HG02943 (cell line): Measurements from ENCODE around the gene EXOC3L2.
"Not testable (repeated sequence)": the region's sequence is repeated elsewhere in the genome, so short reads cannot be mapped to it uniquely, and the experiment has no call there.

Source experiments
- ATAC-seq: cut with Tn5 transposase; IDR thresholded peaks from one replicate; pipeline ENCODE4 v1.9.1; 2021; ENCODE audit warnings: mild to moderate bottlenecking, low read depth, moderate library complexity; ENCODE audit not compliant: unreplicated experiment

Gene EXOC3L2

DNA sequence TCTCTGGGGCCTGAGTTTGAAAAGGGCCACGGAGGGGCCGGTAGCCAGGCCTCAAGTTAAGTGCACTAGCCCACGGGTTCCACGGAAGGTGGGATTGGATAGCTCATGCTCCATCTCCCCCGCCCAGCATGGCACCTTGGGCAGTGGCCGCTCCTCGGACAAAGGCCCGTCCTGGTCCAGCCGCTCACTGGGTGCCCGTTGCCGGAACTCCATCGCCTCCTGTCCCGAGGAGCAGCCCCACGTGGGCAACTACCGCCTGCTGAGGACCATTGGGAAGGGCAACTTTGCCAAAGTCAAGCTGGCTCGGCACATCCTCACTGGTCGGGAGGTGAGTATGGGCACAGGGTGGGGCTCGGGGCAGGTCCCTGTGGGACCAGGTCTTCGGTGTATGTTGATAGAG lies 13.7 kb upstream of the EXOC3L2 start:
- no peak for ATAC-seq

GRCh38 chr19:45256836-45257235 lies 11.6 kb upstream of the EXOC3L2 start:
- ATAC-seq: no peak

GRCh38 chr19:45255611-45256157 lies 10.5 kb upstream of the EXOC3L2 start:
- ATAC-seq: no peak

DNA sequence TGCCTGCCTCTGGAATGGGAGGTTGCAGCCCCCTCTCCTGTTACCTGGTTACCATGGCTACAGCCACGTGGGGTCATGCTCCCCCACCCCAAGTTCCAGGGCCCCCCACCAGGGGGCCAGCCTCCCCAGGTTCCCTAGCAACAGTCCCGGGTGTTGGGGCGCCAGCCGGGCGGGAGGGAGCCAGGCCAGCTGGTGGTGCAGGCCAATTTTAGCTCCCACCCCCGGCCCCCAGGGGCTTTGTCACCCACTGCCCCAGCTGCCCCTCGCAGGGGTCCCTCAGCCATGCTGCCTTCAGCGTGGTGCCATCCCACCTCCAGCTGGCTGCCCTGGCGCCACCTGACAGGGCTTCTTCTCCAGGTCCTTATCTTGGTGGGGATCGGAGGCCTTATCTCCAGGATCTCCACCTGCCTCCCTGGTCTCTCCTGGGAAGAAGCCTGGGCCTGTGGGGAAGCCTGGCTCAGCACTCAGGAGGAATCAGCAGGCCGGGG lies 8.9 kb upstream of the EXOC3L2 start:
- ATAC-seq: no peak

GRCh38 chr19:45253396-45254027 lies 8.3 kb upstream of the EXOC3L2 start:
- no peak for ATAC-seq

- no peak for ATAC-seq
These were observed 6.5 kb upstream of the EXOC3L2 start for GRCh38 chr19:45251452-45252354.

- no peak for ATAC-seq
These were observed 5.7 kb upstream of the EXOC3L2 start, which contains the start of gene MARK4 for GRCh38 chr19:45250832-45251451. MARK4 (plus strand) TSS chr19:45251271; CDS start chr19:45251589, 318 bp downstream.

GRCh38 chr19:45250216-45250831 lies 5.1 kb upstream of the EXOC3L2 start:
- ATAC-seq: no peak

GRCh38 chr19:45249261-45250033 lies 4.2 kb upstream of the EXOC3L2 start:
- no peak for ATAC-seq

DNA sequence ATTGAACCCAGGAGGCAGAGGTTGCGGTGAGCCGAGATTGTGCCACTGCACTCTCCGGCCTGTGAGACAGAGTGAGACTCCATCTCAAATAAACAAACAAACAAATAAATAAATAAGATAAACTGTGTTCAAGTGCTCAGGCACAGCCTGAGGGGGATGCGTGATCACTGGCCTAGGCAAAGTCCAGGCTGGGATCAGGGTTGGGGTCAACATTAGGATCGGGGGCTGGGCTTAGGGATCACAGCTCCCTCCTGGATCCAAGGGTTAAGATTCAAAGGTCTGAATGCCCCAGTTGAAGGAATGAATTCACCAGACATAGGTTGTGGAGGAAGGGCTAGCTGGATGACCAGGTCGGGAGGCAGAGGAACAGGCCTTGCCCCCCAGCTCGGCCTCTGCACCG lies 1.9 kb upstream of the EXOC3L2 start:
- no peak for ATAC-seq

- ATAC-seq: no peak
These were observed 619 bp upstream of the EXOC3L2 start for GRCh38 chr19:45245826-45246225.

DNA sequence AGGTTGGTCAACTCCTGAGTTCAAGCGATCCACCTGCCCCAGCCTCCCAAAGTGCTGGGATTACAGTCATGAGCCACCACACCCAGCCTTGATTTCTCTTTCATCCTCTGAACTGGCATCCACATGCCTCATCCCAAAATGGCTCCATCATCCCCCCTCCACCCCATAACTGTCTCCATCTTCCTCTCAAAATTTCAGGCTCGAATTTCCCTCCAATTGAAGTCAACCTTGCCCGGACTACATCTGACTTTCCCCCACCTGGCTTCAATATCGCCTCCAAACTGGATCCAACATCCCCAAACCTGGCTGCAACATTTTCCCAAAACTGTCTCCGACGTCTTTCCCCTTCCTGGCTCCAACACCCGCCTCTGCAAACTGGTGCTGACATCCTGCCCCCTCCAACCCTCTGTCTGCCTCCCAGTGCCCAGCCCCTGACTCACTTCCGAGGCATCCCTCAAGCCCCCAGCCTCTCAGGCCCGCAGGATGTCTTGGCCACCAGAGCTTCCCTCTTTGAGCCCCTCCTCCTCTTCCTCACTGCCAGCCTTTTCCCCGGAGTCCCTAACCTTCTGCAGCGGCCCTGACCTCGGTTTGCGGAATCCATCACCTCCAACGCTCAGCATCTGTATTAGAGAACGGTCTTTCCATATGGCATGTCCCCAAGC lies 943 bp downstream of the EXOC3L2 start:
- ATAC-seq: no peak

DNA sequence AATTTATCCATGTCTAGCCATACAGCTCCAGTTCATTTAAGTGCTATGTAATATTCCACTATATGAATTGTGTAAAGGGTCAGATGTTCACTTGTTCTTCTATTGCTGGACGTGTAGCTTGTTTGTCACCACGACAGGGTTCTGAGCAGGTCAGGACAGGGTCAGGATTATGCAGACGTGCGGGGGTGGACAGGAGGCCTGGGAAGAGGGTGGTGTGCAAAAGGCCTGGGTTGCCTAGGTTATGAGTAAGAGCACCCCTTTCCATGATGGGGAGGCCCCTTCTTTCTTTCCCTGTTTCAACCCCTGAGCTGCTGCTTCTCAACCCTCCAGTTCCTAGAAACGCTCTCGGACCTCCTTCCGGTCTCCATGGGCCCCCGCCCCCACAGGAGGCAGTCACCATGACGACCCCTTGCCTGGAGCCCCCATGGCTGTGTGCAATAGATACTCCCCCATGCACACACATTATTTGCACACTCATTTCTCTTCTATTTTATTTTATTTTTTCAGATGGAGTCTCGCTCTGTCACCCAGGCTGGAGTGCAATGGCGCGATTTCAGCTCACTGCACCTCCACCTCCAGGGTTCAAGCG lies 2.0 kb downstream of the EXOC3L2 start:
- no peak for ATAC-seq

DNA sequence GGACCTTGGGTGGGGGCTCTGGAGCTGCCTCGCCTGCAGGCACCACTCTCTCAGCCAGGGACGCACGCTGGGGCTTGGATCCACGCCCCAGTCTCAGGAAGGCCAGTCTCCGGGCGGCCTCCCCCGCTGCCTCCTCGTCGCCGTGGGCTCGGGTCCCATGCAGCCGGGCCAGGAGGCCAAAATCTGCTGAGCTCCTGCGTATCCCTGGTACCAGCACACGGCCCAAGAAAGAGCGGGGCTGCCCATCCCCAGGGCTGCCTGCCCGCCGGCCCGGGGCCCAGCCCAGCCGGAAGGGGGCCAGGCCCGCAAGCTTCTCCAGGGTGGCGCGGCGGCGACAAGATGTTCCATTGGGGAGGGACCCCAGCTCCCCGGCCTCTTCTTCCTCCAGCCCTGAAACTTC lies 6.7 kb downstream of the EXOC3L2 start:
- no peak for ATAC-seq

DNA sequence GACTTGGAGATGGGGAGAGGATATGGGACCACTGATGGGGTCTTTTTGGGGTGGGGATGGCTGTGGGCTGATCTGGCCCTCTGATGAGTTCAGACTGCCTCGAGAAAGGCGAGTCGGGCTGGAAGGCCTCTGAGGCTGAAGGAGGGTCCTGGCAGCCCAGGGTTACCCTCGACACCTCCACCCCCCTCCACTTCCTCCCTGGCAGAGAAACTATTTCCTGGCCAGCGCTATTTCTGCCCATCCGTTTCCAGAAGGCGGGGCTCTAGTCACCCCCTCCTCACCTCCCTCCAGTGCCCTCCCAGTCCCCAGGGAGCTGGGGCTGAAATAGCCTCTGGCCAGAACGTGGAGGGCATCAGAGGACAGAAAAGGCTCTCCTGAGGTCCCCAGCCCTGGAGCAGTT lies 9.7 kb downstream of the EXOC3L2 start:
- no peak for ATAC-seq

GRCh38 chr19:45234089-45234869 lies 10.9 kb downstream of the EXOC3L2 start:
- ATAC-seq: no peak

DNA sequence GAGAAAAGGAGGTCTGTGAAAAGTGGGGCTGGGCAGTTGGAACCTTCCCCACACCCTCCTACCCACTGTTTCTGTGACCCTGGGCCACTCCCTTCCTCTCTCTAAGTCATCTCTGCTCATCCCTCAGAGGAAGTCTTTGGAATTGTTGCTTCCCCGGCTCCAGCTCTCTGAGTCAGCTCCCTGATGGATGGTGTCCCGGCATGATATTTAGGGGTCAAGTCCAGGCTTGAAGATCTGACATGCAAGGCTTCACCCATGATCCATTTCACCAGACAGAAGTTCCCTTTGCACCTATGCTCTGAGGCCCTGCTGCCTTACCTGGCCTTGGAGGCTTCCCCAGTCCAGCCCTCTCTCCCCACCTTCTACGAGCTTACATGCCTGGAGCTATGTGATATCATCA lies 13.3 kb downstream of the EXOC3L2 start:
- ATAC-seq: no peak

DNA sequence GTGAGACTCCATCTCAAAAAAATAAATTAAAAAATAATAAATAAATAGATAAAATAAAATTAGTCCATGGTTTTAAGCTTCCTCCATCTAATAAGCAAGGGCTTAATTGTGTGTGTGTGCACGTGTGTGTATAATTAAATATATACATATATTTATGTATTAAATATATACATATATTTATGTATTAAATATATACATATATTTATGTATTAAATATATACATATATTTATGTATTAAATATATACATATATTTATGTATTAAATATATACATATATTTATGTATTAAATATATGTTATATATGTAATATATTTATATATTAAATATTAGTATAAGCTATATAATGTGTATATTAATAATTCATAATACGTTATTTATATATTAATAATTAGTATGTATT lies 16.2 kb downstream of the EXOC3L2 start:
- not testable (repeated sequence) for ATAC-seq
